Panc1 (cell line): Measurements from ENCODE around the gene USPL1. TPM values are rescaled to one million over a fixed set of nuclear protein-coding genes. Genes with fewer than 3 reads are reported as not detected.

ENCODE experiments used
- ATAC-seq: fragments of 200-7000 bp; cut with Tn5 transposase; 2 replicates; pipeline ENCODE4 v1.9.1; 2020; ENCODE audit warnings: mild to moderate bottlenecking, moderate library complexity
- BruUV-seq: library from RNA; stranded (reverse); fragments of 400-500 nt; replicated peaks from 2 replicates; lab custom pipeline; 2021; lab: Mats Ljungman, UMichigan
- CTCF ChIA-PET: fragments of 300-600 bp; sonication (Branson Sonifier 250); formaldehyde crosslinking; loops from one replicate; lab custom pipeline; 2022; ENCODE audit warnings: antibody characterized with exemption; lab: Charles Lee
- POLR2A ChIA-PET: fragments of 300-600 bp; sonication (Branson Sonifier 250); formaldehyde crosslinking; loops from one replicate; lab custom pipeline; 2022; ENCODE audit warnings: antibody characterized with exemption; lab: Charles Lee
- DNase-seq: peaks from one replicate; pipeline ENCODE4 v3.0.0-alpha.2; 2010; ENCODE audit warnings: low read depth, low spot score
- H3K27ac ChIP-seq: 2 replicates; pipeline ENCODE4 v1.5.1; 2011; ENCODE audit warnings: mild to moderate bottlenecking, low read length, inconsistent platforms
- H3K27me3 ChIP-seq: fragments of 200-500 bp; sonication (Bioruptor generic); 2 replicates; pipeline ENCODE4 v1.6.0; 2014; ENCODE audit warnings: low read length, inconsistent platforms; ENCODE audit not compliant: control insufficient read depth, insufficient read depth
- H3K36me3 ChIP-seq: fragments of 200-500 bp; sonication (Bioruptor generic); 2 replicates; pipeline ENCODE4 v1.5.1; 2014; ENCODE audit warnings: inconsistent platforms, mild to moderate bottlenecking, low read length, moderate library complexity; ENCODE audit not compliant: control insufficient read depth, insufficient read depth
- H3K4me1 ChIP-seq: 2 replicates; pipeline ENCODE4 v1.5.1; 2011; ENCODE audit warnings: inconsistent platforms, mild to moderate bottlenecking, low read length, moderate library complexity; ENCODE audit not compliant: control insufficient read depth, insufficient read depth
- H3K4me3 ChIP-seq, 2 experiments: 2 replicates each; pipeline ENCODE4 v1.5.1; 2011 to 2012; ENCODE audit warnings: low read depth in 2 of 2, low read length in 2 of 2, mild to moderate bottlenecking in 2 of 2, inconsistent platforms in 1 of 2, moderate library complexity in 1 of 2
- H3K9me3 ChIP-seq: fragments of 200-500 bp; sonication (Bioruptor generic); 2 replicates; pipeline ENCODE4 v1.5.1; 2014; ENCODE audit warnings: low read depth, mild to moderate bottlenecking, inconsistent platforms, low read length, moderate library complexity; ENCODE audit not compliant: control insufficient read depth, insufficient read depth
- POLR2AphosphoS5 ChIP-seq: IDR thresholded peaks from 2 replicates; pipeline ENCODE4 v1.6.1; 2012; ENCODE audit warnings: mild to moderate bottlenecking, low read depth, low read length, moderate library complexity
- SIN3A ChIP-seq: IDR thresholded peaks from 2 replicates; pipeline ENCODE4 v1.6.1; 2012; ENCODE audit warnings: low read depth, mild to moderate bottlenecking, low read length, moderate library complexity, borderline replicate concordance; ENCODE audit not compliant: insufficient read depth
- TCF7L2 ChIP-seq: IDR thresholded peaks from 2 replicates; pipeline ENCODE4 v1.6.1; 2011; ENCODE audit warnings: mild to moderate bottlenecking, low read depth, low read length, inconsistent platforms
- in situ Hi-C: cut with HindIII; loops from 2 replicates; pipeline ENCODE4 v1.10.0; 2016; ENCODE audit warnings: low sequenced_read_pairs, low pct_unique_long_range_greater_than_20kb
- intact Hi-C: fragments of 100-400 bp; cut with micrococcal nuclease; formaldehyde crosslinking; loops from one replicate; pipeline ENCODE4 v1.10.0; 2022; ENCODE audit not compliant: unreplicated experiment
- total RNA-seq: library from RNA; stranded (reverse); gene quantifications from one replicate; pipeline ENCODE4 v1.2.1, GENCODE V29; 2021; ENCODE audit not compliant: unreplicated experiment
- TF ChIP-seq, protein P1 (sequence below): fragments of 450-650 bp; IDR thresholded peaks from 2 replicates; pipeline ENCODE4 v1.5.1; 2017; ENCODE audit warnings: mild to moderate bottlenecking
- TF ChIP-seq, protein P2 (sequence below), 2 experiments: IDR thresholded peaks; 2 replicates each; pipeline ENCODE4 v1.6.1; 2011 to 2012; ENCODE audit warnings: low read depth in 2 of 2, control low read depth in 1 of 2, low read length in 1 of 2, mild to moderate bottlenecking in 1 of 2, moderate library complexity in 1 of 2; ENCODE audit not compliant: insufficient read depth in 1 of 2

USPL1 gene
- total RNA-seq, 1 experiment from 2014 or later = 19.5 TPM

DNA sequence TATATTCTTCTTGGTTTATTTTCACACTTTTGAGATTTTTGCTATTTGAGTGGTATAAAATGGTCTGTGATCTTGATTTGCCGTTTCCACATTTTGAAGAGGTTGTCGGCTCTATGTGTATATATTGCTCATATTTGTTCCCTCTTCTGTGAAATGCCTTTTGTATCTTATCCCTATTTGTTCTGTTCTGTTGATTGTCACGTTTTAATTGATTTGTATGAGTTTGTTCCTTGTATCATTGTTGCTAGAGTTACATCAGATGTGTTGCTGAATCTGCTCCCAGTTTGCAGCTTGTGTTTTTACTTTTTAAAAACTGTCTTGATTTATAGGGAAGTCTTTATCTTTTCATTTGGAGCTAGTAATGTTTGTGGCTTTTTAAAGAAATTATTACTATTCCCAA lies 17.1 kb downstream of the USPL1 start:
- no peaks in the 10 kb centered on the region for H3K27me3 ChIP-seq
- CTCF ChIA-PET = no interaction called here
- TF ChIP-seq TCF7L2 = no peak
- TF ChIP-seq, protein P1, sequence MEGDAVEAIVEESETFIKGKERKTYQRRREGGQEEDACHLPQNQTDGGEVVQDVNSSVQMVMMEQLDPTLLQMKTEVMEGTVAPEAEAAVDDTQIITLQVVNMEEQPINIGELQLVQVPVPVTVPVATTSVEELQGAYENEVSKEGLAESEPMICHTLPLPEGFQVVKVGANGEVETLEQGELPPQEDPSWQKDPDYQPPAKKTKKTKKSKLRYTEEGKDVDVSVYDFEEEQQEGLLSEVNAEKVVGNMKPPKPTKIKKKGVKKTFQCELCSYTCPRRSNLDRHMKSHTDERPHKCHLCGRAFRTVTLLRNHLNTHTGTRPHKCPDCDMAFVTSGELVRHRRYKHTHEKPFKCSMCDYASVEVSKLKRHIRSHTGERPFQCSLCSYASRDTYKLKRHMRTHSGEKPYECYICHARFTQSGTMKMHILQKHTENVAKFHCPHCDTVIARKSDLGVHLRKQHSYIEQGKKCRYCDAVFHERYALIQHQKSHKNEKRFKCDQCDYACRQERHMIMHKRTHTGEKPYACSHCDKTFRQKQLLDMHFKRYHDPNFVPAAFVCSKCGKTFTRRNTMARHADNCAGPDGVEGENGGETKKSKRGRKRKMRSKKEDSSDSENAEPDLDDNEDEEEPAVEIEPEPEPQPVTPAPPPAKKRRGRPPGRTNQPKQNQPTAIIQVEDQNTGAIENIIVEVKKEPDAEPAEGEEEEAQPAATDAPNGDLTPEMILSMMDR = no peak
- H3K27ac ChIP-seq = no peak overlapping the region
- no peak overlapping the region for H3K4me3 ChIP-seq
- ATAC-seq (no peak), DNase-seq (no peak)
- intact Hi-C loops (no loop called here), in situ Hi-C loops (no loop called here)
- POLR2A ChIA-PET = interaction anchor here (0.6 kb wide), 1 partner anchor 16 kb away, joined by 9 read pairs; no protein-coding TSS in a partner anchor
- BruUV-seq = no TSS peak
- no peaks in the 10 kb centered on the region for H3K4me1 ChIP-seq
- H3K9me3 ChIP-seq = no peaks in the 10 kb centered on the region
- peaks cover 4% of the 10 kb centered on the region; the same call in 1 of the 2 replicates for H3K36me3 ChIP-seq

DNA sequence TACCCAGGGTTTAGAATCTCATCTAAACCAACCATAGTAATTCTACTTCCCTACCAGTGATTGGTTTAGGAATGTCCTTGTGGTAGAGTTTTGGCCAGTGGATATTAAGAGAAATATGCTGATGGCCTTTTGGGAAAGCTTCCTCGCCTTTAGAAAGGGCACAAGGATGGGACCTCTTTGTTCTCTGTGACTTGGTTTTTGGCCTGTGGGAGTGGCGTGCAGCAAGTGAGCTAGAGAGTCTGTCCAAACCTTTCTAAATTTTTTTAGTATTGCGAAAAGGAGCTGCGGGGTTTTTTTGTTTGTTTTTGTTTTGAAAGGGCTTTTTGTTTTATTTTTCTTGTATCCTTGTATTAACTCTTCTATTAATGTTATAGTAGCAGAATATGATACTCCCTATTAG lies 20.6 kb downstream of the USPL1 start:
- intact Hi-C loops (no loop called here), in situ Hi-C loops (no loop called here)
- POLR2A ChIA-PET = no interaction called here
- no peaks in the 10 kb centered on the region for H3K9me3 ChIP-seq
- H3K4me1 ChIP-seq = no peaks in the 10 kb centered on the region
- H3K36me3 ChIP-seq = peaks cover 12% of the 10 kb centered on the region; the same call in 1 of the 2 replicates
- no peaks in the 10 kb centered on the region for H3K27me3 ChIP-seq
- CTCF ChIA-PET = no interaction called here
- TF ChIP-seq POLR2AphosphoS5 (no peak), SIN3A (no peak), TCF7L2 (no peak)
- TF ChIP-seq, protein P2, sequence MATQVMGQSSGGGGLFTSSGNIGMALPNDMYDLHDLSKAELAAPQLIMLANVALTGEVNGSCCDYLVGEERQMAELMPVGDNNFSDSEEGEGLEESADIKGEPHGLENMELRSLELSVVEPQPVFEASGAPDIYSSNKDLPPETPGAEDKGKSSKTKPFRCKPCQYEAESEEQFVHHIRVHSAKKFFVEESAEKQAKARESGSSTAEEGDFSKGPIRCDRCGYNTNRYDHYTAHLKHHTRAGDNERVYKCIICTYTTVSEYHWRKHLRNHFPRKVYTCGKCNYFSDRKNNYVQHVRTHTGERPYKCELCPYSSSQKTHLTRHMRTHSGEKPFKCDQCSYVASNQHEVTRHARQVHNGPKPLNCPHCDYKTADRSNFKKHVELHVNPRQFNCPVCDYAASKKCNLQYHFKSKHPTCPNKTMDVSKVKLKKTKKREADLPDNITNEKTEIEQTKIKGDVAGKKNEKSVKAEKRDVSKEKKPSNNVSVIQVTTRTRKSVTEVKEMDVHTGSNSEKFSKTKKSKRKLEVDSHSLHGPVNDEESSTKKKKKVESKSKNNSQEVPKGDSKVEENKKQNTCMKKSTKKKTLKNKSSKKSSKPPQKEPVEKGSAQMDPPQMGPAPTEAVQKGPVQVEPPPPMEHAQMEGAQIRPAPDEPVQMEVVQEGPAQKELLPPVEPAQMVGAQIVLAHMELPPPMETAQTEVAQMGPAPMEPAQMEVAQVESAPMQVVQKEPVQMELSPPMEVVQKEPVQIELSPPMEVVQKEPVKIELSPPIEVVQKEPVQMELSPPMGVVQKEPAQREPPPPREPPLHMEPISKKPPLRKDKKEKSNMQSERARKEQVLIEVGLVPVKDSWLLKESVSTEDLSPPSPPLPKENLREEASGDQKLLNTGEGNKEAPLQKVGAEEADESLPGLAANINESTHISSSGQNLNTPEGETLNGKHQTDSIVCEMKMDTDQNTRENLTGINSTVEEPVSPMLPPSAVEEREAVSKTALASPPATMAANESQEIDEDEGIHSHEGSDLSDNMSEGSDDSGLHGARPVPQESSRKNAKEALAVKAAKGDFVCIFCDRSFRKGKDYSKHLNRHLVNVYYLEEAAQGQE (IDR thresholded peaks at IDR 0.05; ENCODE audit: insufficient read depth in 1 of 2, low read depth in 2 of 2, low read length in 1 of 2) = no peak
- TF ChIP-seq, protein P1 = no peak
- DNase-seq (no peak), ATAC-seq (no peak)
- H3K27ac ChIP-seq = no peak overlapping the region
- H3K4me3 ChIP-seq = no peak overlapping the region
- no TSS peak for BruUV-seq
